ENCODE results near the gene TMEM267. TPM values are rescaled to one million over a fixed set of nuclear protein-coding genes. Genes with fewer than 3 reads are reported as not detected.
"Not testable (repeated sequence)": the region's sequence is repeated elsewhere in the genome, so short reads cannot be mapped to it uniquely, and the experiment has no call there.

Gene TMEM267
- total RNA-seq, 1 experiment from 2014 or later: 6.0 TPM

DNA sequence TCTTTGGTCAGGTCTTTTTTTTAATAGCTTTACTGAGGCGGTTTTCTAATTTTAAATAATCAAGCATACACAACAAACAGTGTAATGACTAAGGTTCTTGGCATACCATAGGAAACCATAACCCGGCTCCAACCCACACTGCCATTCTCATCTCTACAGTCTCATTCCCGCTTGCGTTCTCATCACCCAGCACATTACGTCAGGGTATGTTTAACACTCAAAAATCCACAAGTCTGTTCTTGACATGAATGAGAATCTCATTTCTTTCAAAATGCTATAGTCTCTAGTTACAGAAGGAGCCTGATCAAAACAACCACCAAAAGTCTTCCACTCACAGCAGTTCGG is 30.8 kb upstream of the TMEM267 start:
- CTCF ChIA-PET: interaction anchor here (1.0 to 1.6 kb wide), 2 partner anchors 30 to 201 kb away, joined by 3 to 13 read pairs; partner anchors contain the start of genes HMGCS1 and TMEM267
- no peak for TF ChIP-seq ZNF423 (CRISPR knock-in tag; IDR thresholded peaks at IDR 0.05)
- TF ChIP-seq, protein P1, sequence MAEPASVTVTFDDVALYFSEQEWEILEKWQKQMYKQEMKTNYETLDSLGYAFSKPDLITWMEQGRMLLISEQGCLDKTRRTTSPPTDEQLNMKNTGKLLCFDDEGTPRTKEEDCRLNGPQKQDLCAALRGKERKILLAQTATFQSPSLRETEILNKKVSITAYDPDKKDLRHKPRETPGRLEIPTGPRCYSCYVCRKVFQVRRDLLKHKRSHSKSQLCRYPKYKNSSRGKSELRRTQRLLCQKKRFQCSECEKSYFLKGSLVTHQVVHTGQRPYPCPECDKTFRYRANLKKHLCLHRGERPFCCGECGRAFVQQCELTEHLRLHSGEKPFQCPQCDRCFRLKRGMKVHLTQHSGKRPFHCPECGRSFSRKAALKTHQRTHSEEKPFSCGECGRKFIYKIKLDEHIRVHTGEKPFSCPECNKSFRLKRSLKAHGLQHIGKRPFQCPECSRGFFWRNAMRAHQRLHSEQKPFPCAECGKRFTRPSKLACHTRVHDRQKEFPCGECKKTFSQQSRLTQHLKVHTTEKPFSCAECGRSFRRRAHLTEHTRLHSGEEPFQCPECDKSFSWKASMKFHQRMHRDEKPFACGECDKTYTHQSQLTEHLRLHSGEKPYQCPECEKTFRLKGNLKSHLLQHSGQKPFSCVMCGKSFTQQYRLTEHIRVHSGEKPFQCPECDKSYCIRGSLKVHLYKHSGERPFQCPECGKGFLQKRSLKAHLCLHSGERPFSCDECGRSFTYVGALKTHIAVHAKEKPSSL (CRISPR knock-in tag; conservative IDR thresholded peaks at IDR 0.05): no peak
- DNase-seq (ENCODE audit: low spot score) (no peak), ATAC-seq (peak; percentile 23)
- peaks cover 28% of the 10 kb centered on the region for H3K4me1 Mint-ChIP-seq
- H3K9me3 Mint-ChIP-seq: peaks cover 18% of the 10 kb centered on the region
- peaks cover 27% of the 10 kb centered on the region for H3K36me3 Mint-ChIP-seq
- POLR2A ChIA-PET: interaction anchor here (0.9 to 1.2 kb wide), 5 partner anchors 8 to 393 kb away, joined by 3 to 15 read pairs (median 3); partner anchors contain the start of genes HMGCS1 and TMEM267
- H3K27ac Mint-ChIP-seq: peak overlapping the region; percentile 100
- peak overlapping the region; percentile 94 for H3K4me3 Mint-ChIP-seq
- no peaks in the 10 kb centered on the region for H3K27me3 Mint-ChIP-seq (ENCODE audit: low read depth)

DNA sequence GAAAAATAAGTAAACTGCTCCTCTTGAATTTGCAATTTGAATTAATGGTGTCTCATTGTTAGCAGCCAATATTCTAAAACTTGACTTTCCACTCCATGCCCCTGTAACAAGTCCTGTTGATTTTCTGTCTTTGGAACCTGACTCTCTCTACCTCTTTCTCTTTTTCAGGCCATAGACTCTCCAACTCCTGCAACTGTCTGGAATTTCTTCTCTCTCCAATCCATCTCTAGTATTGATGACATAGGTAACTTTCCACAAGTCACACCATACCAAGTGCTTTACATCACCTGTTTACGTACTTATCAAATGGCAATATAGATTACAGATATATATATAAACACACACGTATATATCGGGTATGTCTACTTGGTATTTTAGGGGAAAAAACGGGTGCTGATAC is 30.4 kb upstream of the TMEM267 start:
- ChIA-PET POLR2A (no interaction called here), CTCF (no interaction called here)
- DNase-seq (ENCODE audit: low spot score): no peak
- peaks cover 28% of the 10 kb centered on the region for H3K4me1 Mint-ChIP-seq
- TF ChIP-seq NFE2L1 (CRISPR knock-in tag; IDR thresholded peaks at IDR 0.05): no peak
- no peak for TF ChIP-seq NR1H2 (CRISPR knock-in tag; IDR thresholded peaks at IDR 0.05)
- TF ChIP-seq ZNF317 (CRISPR knock-in tag; IDR thresholded peaks at IDR 0.05; ENCODE audit: borderline replicate concordance, low read depth): no peak
- TF ChIP-seq, protein P2, sequence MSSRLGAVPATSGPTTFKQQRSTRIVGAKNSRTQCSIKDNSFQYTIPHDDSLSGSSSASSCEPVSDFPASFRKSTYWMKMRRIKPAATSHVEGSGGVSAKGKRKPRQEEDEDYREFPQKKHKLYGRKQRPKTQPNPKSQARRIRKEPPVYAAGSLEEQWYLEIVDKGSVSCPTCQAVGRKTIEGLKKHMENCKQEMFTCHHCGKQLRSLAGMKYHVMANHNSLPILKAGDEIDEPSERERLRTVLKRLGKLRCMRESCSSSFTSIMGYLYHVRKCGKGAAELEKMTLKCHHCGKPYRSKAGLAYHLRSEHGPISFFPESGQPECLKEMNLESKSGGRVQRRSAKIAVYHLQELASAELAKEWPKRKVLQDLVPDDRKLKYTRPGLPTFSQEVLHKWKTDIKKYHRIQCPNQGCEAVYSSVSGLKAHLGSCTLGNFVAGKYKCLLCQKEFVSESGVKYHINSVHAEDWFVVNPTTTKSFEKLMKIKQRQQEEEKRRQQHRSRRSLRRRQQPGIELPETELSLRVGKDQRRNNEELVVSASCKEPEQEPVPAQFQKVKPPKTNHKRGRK (CRISPR knock-in tag; IDR thresholded peaks at IDR 0.05; ENCODE audit: borderline replicate concordance): no peak
- TF ChIP-seq, protein P3, sequence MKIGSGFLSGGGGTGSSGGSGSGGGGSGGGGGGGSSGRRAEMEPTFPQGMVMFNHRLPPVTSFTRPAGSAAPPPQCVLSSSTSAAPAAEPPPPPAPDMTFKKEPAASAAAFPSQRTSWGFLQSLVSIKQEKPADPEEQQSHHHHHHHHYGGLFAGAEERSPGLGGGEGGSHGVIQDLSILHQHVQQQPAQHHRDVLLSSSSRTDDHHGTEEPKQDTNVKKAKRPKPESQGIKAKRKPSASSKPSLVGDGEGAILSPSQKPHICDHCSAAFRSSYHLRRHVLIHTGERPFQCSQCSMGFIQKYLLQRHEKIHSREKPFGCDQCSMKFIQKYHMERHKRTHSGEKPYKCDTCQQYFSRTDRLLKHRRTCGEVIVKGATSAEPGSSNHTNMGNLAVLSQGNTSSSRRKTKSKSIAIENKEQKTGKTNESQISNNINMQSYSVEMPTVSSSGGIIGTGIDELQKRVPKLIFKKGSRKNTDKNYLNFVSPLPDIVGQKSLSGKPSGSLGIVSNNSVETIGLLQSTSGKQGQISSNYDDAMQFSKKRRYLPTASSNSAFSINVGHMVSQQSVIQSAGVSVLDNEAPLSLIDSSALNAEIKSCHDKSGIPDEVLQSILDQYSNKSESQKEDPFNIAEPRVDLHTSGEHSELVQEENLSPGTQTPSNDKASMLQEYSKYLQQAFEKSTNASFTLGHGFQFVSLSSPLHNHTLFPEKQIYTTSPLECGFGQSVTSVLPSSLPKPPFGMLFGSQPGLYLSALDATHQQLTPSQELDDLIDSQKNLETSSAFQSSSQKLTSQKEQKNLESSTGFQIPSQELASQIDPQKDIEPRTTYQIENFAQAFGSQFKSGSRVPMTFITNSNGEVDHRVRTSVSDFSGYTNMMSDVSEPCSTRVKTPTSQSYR (CRISPR knock-in tag; IDR thresholded peaks at IDR 0.05): no peak
- no peak for TF ChIP-seq HMGA2 (CRISPR knock-in tag; IDR thresholded peaks at IDR 0.05)
- TF ChIP-seq, protein P4, sequence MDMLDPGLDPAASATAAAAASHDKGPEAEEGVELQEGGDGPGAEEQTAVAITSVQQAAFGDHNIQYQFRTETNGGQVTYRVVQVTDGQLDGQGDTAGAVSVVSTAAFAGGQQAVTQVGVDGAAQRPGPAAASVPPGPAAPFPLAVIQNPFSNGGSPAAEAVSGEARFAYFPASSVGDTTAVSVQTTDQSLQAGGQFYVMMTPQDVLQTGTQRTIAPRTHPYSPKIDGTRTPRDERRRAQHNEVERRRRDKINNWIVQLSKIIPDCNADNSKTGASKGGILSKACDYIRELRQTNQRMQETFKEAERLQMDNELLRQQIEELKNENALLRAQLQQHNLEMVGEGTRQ (CRISPR knock-in tag; IDR thresholded peaks at IDR 0.05): no peak
- TF ChIP-seq, protein P5, sequence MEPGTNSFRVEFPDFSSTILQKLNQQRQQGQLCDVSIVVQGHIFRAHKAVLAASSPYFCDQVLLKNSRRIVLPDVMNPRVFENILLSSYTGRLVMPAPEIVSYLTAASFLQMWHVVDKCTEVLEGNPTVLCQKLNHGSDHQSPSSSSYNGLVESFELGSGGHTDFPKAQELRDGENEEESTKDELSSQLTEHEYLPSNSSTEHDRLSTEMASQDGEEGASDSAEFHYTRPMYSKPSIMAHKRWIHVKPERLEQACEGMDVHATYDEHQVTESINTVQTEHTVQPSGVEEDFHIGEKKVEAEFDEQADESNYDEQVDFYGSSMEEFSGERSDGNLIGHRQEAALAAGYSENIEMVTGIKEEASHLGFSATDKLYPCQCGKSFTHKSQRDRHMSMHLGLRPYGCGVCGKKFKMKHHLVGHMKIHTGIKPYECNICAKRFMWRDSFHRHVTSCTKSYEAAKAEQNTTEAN (CRISPR knock-in tag; IDR thresholded peaks at IDR 0.05): no peak
- no peak for TF ChIP-seq ZNF263 (CRISPR knock-in tag; IDR thresholded peaks at IDR 0.05; ENCODE audit: low read depth)
- TF ChIP-seq, protein P6, sequence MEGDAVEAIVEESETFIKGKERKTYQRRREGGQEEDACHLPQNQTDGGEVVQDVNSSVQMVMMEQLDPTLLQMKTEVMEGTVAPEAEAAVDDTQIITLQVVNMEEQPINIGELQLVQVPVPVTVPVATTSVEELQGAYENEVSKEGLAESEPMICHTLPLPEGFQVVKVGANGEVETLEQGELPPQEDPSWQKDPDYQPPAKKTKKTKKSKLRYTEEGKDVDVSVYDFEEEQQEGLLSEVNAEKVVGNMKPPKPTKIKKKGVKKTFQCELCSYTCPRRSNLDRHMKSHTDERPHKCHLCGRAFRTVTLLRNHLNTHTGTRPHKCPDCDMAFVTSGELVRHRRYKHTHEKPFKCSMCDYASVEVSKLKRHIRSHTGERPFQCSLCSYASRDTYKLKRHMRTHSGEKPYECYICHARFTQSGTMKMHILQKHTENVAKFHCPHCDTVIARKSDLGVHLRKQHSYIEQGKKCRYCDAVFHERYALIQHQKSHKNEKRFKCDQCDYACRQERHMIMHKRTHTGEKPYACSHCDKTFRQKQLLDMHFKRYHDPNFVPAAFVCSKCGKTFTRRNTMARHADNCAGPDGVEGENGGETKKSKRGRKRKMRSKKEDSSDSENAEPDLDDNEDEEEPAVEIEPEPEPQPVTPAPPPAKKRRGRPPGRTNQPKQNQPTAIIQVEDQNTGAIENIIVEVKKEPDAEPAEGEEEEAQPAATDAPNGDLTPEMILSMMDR (IDR thresholded peaks at IDR 0.05): no peak
- no peak for TF ChIP-seq ZNF232 (CRISPR knock-in tag; IDR thresholded peaks at IDR 0.05)
- TF ChIP-seq ZNF121 (CRISPR knock-in tag; IDR thresholded peaks at IDR 0.05): no peak
- TF ChIP-seq, protein P1 (CRISPR knock-in tag; conservative IDR thresholded peaks at IDR 0.05): no peak
- TF ChIP-seq FOXJ3 (CRISPR knock-in tag; IDR thresholded peaks at IDR 0.05; ENCODE audit: borderline replicate concordance): no peak
- H3K36me3 Mint-ChIP-seq: peaks cover 31% of the 10 kb centered on the region
- peak overlapping the region; percentile 94 for H3K4me3 Mint-ChIP-seq
- ATAC-seq: no peak
- H3K27ac Mint-ChIP-seq: peak overlapping the region; percentile 100
- H3K27me3 Mint-ChIP-seq (ENCODE audit: low read depth): no peaks in the 10 kb centered on the region
- H3K9me3 Mint-ChIP-seq: peaks cover 18% of the 10 kb centered on the region

DNA sequence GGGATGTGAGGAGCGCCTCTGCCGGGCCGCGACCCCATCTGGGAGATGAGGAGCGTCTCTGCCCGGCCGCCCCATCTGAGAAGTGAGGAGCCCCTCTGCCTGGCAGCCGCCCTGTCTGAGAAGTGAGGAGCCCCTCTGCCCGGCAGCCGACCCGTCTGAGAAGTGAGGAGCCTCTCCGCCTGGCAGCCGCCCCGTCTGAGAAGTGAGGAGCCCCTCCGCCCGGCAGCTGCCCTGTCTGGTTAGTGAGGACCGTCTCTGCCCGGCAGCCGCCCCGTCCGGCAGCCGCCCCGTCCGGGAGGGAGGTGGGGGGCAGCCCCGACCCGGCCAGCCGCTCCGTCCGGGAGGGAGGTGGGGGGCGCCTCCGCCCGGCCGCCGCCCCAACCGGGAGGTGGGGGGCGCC is 27.4 kb upstream of the TMEM267 start:
- Mint-ChIP-seq H3K9me3 (peaks cover 18% of the 10 kb centered on the region), H3K36me3 (peaks cover 39% of the 10 kb centered on the region), H3K4me1 (peaks cover 19% of the 10 kb centered on the region)
- H3K4me3 Mint-ChIP-seq; H3K27me3 Mint-ChIP-seq (ENCODE audit: low read depth); CTCF ChIA-PET; ATAC-seq; H3K27ac Mint-ChIP-seq; DNase-seq (ENCODE audit: low spot score); POLR2A ChIA-PET: not testable (repeated sequence)

Data from WTC11 (cell line).